HG03196 (cell line): ENCODE measurements around the gene RTP2.

ENCODE experiments used
- ATAC-seq: cut with Tn5 transposase; IDR thresholded peaks from one replicate; pipeline ENCODE4 v1.9.1; 2021; ENCODE audit not compliant: unreplicated experiment

The RTP2 gene

DNA sequence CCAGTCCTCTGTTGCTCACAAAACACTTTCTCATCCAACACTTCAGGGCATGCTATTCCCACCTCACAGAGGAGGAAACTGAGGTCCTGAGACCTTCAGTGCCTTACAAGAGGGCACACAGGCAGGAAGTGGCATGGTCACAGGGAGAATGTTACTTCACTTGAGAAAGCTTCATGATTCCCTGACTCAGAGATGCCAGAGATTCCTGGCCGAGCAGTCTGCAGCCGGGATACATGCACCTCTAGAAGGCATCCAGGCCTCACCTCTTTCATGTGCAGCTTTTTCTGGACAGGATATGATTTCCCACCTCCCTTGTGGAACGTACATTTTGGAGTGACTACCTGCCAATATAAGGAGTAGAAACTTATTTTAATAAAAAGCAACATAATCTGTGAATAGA is 29.3 kb downstream of the RTP2 start:
- ATAC-seq: no peak

DNA sequence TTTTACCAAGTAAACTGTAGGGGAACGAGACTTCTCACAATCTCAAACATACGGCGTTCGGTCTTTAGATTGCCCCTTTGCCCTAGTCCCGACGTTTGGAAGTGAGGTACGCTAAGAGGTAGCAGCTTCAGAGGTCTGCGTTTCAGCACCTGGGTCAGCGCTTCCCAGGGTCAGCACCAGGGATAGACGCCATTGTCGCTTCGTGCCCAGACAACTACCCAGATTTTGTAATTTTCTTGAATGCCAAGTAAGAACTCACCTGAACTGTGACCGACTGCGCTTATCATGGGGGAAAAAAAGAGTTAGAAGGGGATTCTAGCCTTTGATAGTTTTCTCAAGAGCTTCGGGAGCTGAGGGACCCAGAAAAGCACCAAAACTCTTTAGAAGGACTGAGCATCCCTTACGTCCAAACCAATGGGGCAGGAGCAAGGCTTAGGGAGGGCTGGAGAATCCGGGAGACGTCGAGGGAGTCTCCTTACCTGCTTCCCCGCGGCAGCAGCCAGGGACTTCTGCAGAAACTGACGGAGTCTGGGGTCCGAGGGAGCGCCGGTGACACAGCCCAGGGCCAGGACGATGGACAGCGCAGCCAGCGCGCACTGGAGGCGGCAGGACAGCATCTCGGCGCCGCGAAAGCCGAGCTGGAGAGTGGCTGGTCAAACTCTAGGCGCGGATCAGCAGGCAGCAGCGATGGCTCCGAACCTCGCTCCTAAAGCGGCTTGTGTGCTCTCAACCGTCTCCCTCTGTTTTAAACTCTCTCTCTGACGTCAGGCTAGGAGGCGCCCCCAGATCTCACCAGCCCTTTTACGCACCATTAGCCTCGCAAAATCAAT is 32.5 kb downstream of the RTP2 start, which contains the start of gene SST:
SST (minus strand) TSS at position 720 of the 830 bp plus-strand sequence; CDS start at position 617, 103 bp downstream.
- no peak for ATAC-seq

DNA sequence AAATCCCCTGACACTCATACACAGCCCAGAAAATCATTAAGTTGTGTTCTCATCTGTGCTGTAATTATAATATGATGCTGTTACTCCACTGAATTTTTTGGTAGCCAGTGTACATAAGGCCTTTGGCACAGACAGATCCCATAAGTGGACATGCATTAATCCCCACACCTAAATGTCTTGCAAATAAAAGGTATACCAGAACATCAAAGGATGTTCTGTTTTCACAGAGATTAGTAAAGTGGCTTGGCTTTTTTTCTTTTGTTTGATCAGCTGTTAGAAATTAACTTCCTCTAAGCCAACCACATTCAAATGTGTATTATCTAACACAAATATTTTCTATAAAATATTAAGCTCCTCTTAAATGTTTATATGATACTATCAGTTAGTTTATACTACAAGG is 34.8 kb downstream of the RTP2 start:
- ATAC-seq: no peak

DNA sequence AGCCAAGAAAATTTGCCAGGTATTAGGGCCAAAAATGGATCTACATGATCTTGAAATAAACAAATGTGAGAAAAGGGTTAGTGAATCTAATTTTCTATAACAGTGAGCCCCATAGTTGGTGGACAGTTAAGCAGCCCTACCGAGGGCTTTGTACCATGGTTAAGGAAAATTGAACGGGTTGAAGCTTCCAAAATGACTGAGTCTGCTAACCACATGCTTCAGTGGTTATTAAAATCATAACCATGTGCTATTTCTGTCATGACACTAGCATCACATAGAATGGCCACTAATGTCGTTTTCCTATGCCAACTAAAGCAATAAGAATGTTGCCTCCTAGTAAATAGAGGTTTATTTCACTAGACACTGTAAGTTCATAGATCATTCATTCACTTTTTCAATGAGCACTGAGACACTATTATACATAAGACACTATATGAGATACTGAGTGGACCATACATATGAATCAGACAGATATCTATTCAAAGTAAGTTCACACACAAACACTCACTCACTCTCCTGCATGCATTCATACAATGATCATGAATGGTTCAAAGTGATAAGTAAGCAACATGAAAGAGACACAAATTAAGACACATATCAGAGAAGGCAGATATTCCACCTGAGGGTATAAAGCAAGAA is 36.5 kb downstream of the RTP2 start:
- no peak for ATAC-seq

DNA sequence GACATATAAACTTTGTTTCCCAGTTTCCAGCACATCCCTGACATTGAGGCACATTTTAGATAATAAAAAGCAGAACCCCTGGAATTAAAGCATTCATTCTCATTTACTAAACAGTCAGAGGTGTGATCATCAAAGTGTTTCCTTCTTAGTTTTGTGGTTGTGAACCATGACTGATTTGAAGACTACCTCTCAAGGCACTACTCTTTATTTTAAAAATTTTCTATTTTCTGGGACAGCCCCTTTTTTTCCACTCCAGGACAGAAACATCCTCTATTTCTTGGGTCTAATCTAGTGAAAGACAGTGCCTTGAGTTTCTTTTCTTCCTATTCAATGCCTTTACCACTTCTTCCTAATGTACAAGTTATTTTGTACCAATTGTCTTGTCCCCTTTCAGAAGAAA is 37.3 kb downstream of the RTP2 start:
- no peak for ATAC-seq

DNA sequence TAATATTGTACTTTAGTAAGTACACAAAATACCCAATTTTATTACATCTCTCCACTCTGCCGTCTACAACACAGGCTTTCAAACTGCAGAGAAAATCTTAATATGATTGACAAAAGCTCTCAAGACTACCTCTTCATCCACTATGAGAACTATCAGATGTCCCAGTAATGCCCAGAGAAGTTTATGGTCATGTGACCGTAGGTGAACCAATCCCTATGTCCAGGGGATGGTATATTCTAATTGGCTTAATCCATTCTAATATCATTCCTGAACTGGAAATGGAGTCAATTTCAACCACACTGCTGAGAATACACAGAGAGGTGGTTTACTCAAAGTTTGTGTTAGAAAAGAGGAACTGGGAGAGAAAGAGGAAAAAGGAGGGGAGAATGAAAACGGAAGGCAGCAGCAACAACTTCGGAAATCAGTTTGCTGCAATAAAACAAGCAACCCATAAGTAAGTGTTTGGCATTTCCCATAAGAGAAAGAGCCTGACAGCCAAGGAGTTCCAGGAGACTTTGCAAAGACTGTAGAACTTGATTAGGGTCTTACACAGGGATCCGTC is 39.4 kb downstream of the RTP2 start:
- ATAC-seq: no peak

DNA sequence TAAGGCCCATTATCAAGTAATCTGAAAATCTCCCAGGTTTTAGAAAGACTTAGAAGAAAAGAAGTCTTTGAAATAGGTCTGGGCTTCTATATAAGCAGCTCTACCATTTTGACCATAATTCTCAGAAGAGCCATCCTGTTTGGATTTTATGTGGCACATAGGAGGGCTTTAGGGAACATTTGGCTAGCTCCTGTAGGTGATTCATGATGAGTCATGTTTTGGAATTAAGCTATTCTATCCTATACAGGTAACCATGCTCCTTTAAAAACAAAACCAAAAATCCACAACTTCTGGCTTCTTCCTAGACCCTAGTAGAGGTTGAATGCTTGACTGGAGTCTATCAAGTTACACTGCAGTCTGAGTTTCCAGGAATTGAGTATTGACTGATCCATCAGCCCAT is 41.1 kb downstream of the RTP2 start:
- ATAC-seq: no peak

DNA sequence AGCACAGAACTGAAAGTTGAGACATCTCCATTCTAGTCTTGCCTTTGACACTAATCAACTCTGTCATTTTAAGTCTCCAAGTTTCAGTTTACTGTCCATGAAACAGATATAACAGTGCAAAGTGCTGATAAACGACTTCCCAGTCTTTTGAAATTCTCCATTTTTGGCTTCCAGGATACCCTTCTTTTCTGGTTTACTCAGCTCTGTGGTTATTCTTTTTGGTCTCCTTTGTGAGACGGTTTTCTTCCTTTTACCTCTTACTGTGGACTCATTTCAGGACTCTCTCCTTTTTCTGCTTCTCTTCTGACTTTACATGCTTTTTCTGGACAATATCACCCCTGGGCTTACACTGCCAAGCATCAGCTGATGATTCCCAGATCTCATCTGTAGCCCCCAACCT is 51.1 kb downstream of the RTP2 start:
- ATAC-seq: no peak
